HL-60 (cell line): ENCODE results near the gene CFAP251.

Experiments used
- GABPA ChIP-seq: IDR thresholded peaks from 2 replicates; pipeline ENCODE4 v1.6.1; 2012; ENCODE audit warnings: low read depth
- POLR2AphosphoS5 ChIP-seq: IDR thresholded peaks from 2 replicates; pipeline ENCODE4 v1.6.1; 2012; ENCODE audit warnings: low read depth
- SPI1 ChIP-seq: IDR thresholded peaks from 2 replicates; pipeline ENCODE4 v1.6.1; 2012; ENCODE audit warnings: low read depth, mild to moderate bottlenecking, borderline replicate concordance
- TF ChIP-seq, protein P1 (sequence below): IDR thresholded peaks from one replicate; pipeline ENCODE4 v1.5.1; 2011; ENCODE audit warnings: low read length, control low read depth, inconsistent platforms; ENCODE audit not compliant: insufficient read depth

DNA sequence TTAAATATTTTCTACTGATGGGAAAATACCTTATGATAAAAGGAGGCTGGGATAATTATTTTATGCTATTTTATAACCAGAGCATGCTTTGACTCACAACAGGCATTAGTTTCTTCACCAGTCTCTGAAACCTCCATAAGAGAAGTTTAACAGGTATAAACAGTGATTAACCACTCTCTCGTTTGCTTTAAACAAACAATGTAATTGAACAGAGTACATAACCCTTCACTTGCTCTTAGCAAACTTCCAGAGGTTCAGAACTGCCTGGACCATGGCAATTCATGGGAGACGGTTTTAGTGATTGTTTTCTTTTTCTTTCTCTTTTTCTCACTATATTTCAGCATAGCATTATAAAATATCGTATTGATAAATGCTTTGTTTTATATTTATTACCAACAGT lies 35.3 kb downstream of the CFAP251 start:
- TF ChIP-seq, protein P1, sequence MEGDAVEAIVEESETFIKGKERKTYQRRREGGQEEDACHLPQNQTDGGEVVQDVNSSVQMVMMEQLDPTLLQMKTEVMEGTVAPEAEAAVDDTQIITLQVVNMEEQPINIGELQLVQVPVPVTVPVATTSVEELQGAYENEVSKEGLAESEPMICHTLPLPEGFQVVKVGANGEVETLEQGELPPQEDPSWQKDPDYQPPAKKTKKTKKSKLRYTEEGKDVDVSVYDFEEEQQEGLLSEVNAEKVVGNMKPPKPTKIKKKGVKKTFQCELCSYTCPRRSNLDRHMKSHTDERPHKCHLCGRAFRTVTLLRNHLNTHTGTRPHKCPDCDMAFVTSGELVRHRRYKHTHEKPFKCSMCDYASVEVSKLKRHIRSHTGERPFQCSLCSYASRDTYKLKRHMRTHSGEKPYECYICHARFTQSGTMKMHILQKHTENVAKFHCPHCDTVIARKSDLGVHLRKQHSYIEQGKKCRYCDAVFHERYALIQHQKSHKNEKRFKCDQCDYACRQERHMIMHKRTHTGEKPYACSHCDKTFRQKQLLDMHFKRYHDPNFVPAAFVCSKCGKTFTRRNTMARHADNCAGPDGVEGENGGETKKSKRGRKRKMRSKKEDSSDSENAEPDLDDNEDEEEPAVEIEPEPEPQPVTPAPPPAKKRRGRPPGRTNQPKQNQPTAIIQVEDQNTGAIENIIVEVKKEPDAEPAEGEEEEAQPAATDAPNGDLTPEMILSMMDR = no peak
- TF ChIP-seq GABPA (no peak), POLR2AphosphoS5 (no peak), SPI1 (no peak)
